Naive thymus-derived CD4-positive, alpha-beta T cell (primary cell): ENCODE measurements around the gene PMIS2. TPM values are rescaled to one million over a fixed set of nuclear protein-coding genes. Genes with fewer than 3 reads are reported as not detected.

Experiments
- ATAC-seq: fragments of 150-1000 bp; cut with Tn5 transposase; 2 replicates; pipeline ENCODE4 v1.10.0; 2021; ENCODE audit warnings: mild to moderate bottlenecking, moderate library complexity
- CTCF ChIA-PET: fragments of 350-600 bp; sonication (Branson Sonifier 250); formaldehyde crosslinking; loops from one replicate; lab custom pipeline; 2021; ENCODE audit warnings: antibody characterized with exemption; lab: Charles Lee
- POLR2A ChIA-PET: fragments of 350-600 bp; sonication (Branson Sonifier 250); formaldehyde crosslinking; loops from one replicate; lab custom pipeline; 2021; ENCODE audit warnings: antibody characterized with exemption, inconsistent platforms; lab: Charles Lee
- DNase-seq, 9 donors: peaks; one replicate each; pipeline versions ENCODE4 v3.0.0 to v3.0.0-alpha.2; 2020 to 2022; ENCODE audit warnings: mixed read lengths in 1 of 9
- H3K27ac ChIP-seq: one replicate; pipeline ENCODE4 v1.7.0; 2013; ENCODE audit warnings: mild to moderate bottlenecking, low read depth, low read length, moderate library complexity
- H3K27me3 ChIP-seq, 2 donors: one replicate each; pipeline ENCODE4 v1.7.0; 2013; ENCODE audit warnings: low read length in 2 of 2, mild to moderate bottlenecking in 2 of 2, moderate library complexity in 2 of 2; ENCODE audit not compliant: control insufficient read depth in 2 of 2, insufficient read depth in 2 of 2
- H3K36me3 ChIP-seq, 3 experiments: 1 replicate in 2 of 3; 2 replicates in 1 of 3; pipeline ENCODE4 v1.7.0; 2013; ENCODE audit warnings: low read length in 3 of 3, mild to moderate bottlenecking in 3 of 3, moderate library complexity in 1 of 3; ENCODE audit not compliant: insufficient read depth in 3 of 3, control insufficient read depth in 2 of 3
- H3K4me1 ChIP-seq, 2 donors: one replicate each; pipeline ENCODE4 v1.7.0; 2013; ENCODE audit warnings: low read length in 2 of 2, mild to moderate bottlenecking in 2 of 2, moderate library complexity in 1 of 2; ENCODE audit not compliant: control insufficient read depth in 2 of 2, insufficient read depth in 2 of 2
- H3K4me3 ChIP-seq: 2 replicates; pipeline ENCODE4 v1.7.0; 2013; ENCODE audit warnings: mild to moderate bottlenecking, low read length
- H3K9me3 ChIP-seq, 3 experiments: 1 replicate in 2 of 3; 2 replicates in 1 of 3; pipeline ENCODE4 v1.7.0; 2013; ENCODE audit warnings: low read length in 3 of 3; ENCODE audit not compliant: control insufficient read depth in 2 of 3
- H3K27ac Mint-ChIP-seq, 9 donors: one replicate each; pipeline ENCODE4 v1.8.0; 2020 to 2022; ENCODE audit warnings: mixed read lengths in 9 of 9, mild to moderate bottlenecking in 8 of 9, moderate library complexity in 5 of 9, inconsistent platforms in 2 of 9
- H3K27me3 Mint-ChIP-seq, 5 donors: one replicate each; pipeline ENCODE4 v1.8.0; 2021 to 2022; ENCODE audit warnings: mixed read lengths in 5 of 5, mild to moderate bottlenecking in 1 of 5
- H3K36me3 Mint-ChIP-seq, 5 donors: one replicate each; pipeline ENCODE4 v1.8.0; 2020 to 2022; ENCODE audit warnings: mixed read lengths in 5 of 5, mild to moderate bottlenecking in 3 of 5, inconsistent platforms in 1 of 5
- H3K4me1 Mint-ChIP-seq, 7 donors: one replicate each; pipeline ENCODE4 v1.8.0; 2020 to 2022; ENCODE audit warnings: mixed read lengths in 7 of 7, mild to moderate bottlenecking in 3 of 7, inconsistent platforms in 1 of 7
- H3K4me3 Mint-ChIP-seq, 10 donors: one replicate each; pipeline ENCODE4 v1.8.0; 2020 to 2022; ENCODE audit warnings: mild to moderate bottlenecking in 10 of 10, mixed read lengths in 10 of 10, moderate library complexity in 6 of 10, inconsistent platforms in 2 of 10
- H3K9me3 Mint-ChIP-seq, 11 donors: one replicate each; pipeline ENCODE4 v1.8.0; 2020 to 2022; ENCODE audit warnings: mixed read lengths in 11 of 11, mild to moderate bottlenecking in 4 of 11, inconsistent platforms in 1 of 11, moderate library complexity in 1 of 11
- intact Hi-C, 2 donors: fragments of 100-400 bp; cut with micrococcal nuclease; formaldehyde crosslinking; loops; one replicate each; pipeline ENCODE4 v1.15.1; 2023
- polyA plus RNA-seq, 2 donors: library from polyadenylated mRNA; unstranded; fragments of 300-500 nt; fragmentation: Illumina TruSeq; gene quantifications; one replicate each; pipeline ENCODE4 v1.2.3, GENCODE V29; 2021
- total RNA-seq, 6 experiments: library from RNA in 5 of 6; stranded (reverse) in 5 of 6; gene quantifications; 1 replicate in 5 of 6; 2 replicates in 1 of 6; pipeline ENCODE4 v1.2.3 and lab custom pipeline; 2021 to 2026

Gene PMIS2
- total RNA-seq (not detected), polyA plus RNA-seq (not detected), total RNA-seq (lab: John Stamatoyannopoulos, UW) (not detected)

DNA sequence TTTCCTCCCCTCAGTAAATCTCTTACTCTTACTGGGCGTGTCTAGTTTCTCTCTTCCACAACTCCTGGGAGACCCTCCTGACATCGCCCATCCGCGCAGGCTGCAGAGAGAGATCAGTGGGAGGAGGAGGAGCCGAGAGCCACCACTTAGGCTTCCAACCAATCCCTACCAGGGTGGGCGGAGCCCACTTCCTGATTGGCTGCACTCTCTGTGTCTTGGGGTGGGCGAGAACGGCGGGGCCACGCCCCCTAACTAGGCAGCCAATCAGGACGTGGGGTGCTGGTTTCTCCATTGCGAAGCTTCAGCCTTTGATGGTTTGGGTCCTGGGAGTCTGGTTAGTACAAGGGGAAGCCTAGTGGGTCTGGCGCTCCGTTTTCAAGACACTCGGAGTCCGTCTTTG lies at the start of gene PMIS2:
Gene PMIS2 (plus strand): TSS at position 326 of the 400 bp plus-strand sequence. CDS start 87 bp downstream, outside the sequence.
- Mint-ChIP-seq H3K27me3 (peaks cover 12 to 25% (median 14%) of the 10 kb centered on the region in 5 donors), H3K4me3 (no peak within 1 kb of the TSS), H3K4me1 (no peaks in the 10 kb centered on the region), H3K27ac (peak within 1 kb of the TSS in 1 of 9 donors; percentile 62), H3K9me3 (peaks cover 0 to 2% (median 0%) of the 10 kb centered on the region in 11 donors), H3K36me3 (no peaks in the 10 kb centered on the region)
- POLR2A ChIA-PET: no interaction called here
- CTCF ChIA-PET: no interaction called here
- Histone ChIP-seq H3K9me3 (no peaks in the 10 kb centered on the region), H3K27ac (no peak within 1 kb of the TSS), H3K4me1 (no peaks in the 10 kb centered on the region), H3K36me3 (no peaks in the 10 kb centered on the region), H3K4me3 (no peak within 1 kb of the TSS), H3K27me3 (no peaks in the 10 kb centered on the region)
- peak; percentile 37 for ATAC-seq
- no peak for DNase-seq
- intact Hi-C loops: no loop called here

DNA sequence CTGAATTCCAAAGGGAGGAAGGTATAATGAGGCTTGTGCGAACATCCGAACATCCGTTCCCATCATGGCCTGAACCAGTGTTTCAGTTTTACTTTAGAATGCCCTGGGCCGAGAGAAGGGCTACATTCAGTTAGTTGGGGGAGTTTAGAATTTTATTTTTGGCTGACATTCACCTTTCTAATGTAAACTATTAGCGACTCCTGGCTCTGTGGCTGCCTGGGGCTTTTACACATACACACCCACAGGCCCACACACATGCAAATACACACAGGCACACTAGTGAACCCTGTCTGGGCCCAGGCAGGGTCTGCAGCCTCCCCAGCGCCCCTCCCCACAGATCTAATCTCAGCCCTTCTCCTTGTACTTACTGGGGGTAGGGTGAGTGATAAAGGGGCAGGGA lies 46.7 kb upstream of the PMIS2 start:
- H3K27ac Mint-ChIP-seq: no peak overlapping the region
- no peaks in the 10 kb centered on the region for H3K9me3 Mint-ChIP-seq

DNA sequence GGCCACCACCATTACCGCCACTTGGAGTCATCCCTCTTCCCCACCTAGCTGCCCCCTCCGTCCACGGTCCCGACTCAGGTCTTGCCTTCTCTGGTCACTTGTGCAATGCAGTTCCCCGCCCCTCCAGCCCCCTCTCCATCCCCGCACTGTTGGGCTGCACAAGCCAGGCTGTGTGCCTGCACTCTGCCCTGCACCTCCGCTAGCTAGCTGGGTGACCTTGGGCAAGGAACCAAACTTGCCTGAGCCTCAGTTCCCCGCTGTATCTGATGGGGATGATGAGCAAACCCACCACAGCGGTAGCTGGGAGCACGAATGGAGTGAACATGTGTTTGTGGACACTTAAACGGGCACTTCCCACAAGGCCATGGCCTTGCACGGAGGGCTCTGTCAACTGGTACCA lies 46.1 kb upstream of the PMIS2 start:
- H3K4me3 Mint-ChIP-seq: no peak overlapping the region
- peaks cover 5 to 14% (median 10%) of the 10 kb centered on the region in 7 donors for H3K4me1 Mint-ChIP-seq
- H3K4me1 ChIP-seq: peaks cover 0 to 3% of the 10 kb centered on the region in 2 donors
- H3K9me3 ChIP-seq: no peaks in the 10 kb centered on the region
- peaks cover 0 to 5% (median 0%) of the 10 kb centered on the region in 5 donors for H3K36me3 Mint-ChIP-seq
- POLR2A ChIA-PET: no interaction called here
- peaks cover 0 to 3% (median 0%) of the 10 kb centered on the region in 5 donors for H3K27me3 Mint-ChIP-seq
- H3K36me3 ChIP-seq: no peaks in the 10 kb centered on the region
- H3K27me3 ChIP-seq: no peaks in the 10 kb centered on the region
- no peaks in the 10 kb centered on the region for H3K9me3 Mint-ChIP-seq
- CTCF ChIA-PET: no interaction called here
- intact Hi-C loops: no loop called here
- H3K4me3 ChIP-seq: no peak overlapping the region
- no peak overlapping the region for H3K27ac Mint-ChIP-seq
- no peak overlapping the region for H3K27ac ChIP-seq
- no peak for DNase-seq
- ATAC-seq: no peak

More for the DNA sequence above, 46.7 kb upstream of the PMIS2 start:
- no peaks in the 10 kb centered on the region for H3K9me3 ChIP-seq
- ATAC-seq: no peak
- no peaks in the 10 kb centered on the region for H3K36me3 ChIP-seq
- Mint-ChIP-seq H3K36me3 (no peaks in the 10 kb centered on the region), H3K27me3 (peaks cover 0 to 6% (median 0%) of the 10 kb centered on the region in 5 donors), H3K4me3 (no peak overlapping the region), H3K4me1 (peaks cover 0 to 8% (median 6%) of the 10 kb centered on the region in 7 donors)
- CTCF ChIA-PET: no interaction called here
- H3K4me1 ChIP-seq: no peaks in the 10 kb centered on the region
- H3K27me3 ChIP-seq: no peaks in the 10 kb centered on the region
- POLR2A ChIA-PET: no interaction called here
- intact Hi-C loops: no loop called here
- no peak for DNase-seq
- H3K4me3 ChIP-seq: no peak overlapping the region
- H3K27ac ChIP-seq: no peak overlapping the region

DNA sequence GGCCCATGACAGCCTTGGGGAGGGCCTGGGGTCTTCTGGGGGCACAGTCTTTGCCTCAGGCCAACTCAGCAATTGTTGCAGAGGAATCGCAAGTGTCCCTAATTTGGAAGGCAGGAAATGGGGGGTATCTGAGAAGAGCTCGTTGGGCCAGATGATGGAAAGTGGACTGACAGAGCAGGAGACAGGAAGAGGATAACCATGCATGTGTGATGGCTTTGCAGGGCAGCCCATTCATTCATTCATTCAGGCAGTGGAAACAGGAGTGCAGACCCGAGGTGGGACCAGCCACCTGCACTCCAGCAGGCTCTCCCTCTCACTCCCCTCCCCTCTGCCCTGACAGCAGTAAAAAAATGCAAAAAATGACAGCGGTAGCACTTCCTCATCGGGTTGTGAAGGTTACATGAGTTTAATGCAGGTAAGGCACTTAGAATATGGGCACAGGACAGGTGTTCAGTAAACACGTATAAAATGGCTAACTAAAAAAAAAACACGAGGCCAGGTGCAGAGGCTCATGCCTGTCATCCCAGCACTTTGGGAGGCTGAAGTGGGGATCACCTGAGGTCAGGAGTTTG lies 45.5 kb upstream of the PMIS2 start:
- no peaks in the 10 kb centered on the region for H3K27me3 ChIP-seq
- H3K27ac ChIP-seq: no peak overlapping the region
- ChIA-PET POLR2A (no interaction called here), CTCF (no interaction called here)
- ATAC-seq: no peak
- no peaks in the 10 kb centered on the region for H3K9me3 ChIP-seq
- no peak overlapping the region for H3K4me3 Mint-ChIP-seq
- peaks cover 0 to 5% of the 10 kb centered on the region in 2 donors for H3K4me1 ChIP-seq
- H3K9me3 Mint-ChIP-seq: no peaks in the 10 kb centered on the region
- peaks cover 0 to under 1% (median 0%) of the 10 kb centered on the region in 3 experiments for H3K36me3 ChIP-seq
- no peak overlapping the region for H3K4me3 ChIP-seq
- peaks cover 7 to 15% (median 12%) of the 10 kb centered on the region in 7 donors for H3K4me1 Mint-ChIP-seq
- peak overlapping the region in 2 of 9 donors; percentile 47 to 85 for H3K27ac Mint-ChIP-seq
- H3K36me3 Mint-ChIP-seq: peaks cover 0 to 5% (median 0%) of the 10 kb centered on the region in 5 donors
- intact Hi-C loops: no loop called here
- no peak for DNase-seq
- no peaks in the 10 kb centered on the region for H3K27me3 Mint-ChIP-seq

DNA sequence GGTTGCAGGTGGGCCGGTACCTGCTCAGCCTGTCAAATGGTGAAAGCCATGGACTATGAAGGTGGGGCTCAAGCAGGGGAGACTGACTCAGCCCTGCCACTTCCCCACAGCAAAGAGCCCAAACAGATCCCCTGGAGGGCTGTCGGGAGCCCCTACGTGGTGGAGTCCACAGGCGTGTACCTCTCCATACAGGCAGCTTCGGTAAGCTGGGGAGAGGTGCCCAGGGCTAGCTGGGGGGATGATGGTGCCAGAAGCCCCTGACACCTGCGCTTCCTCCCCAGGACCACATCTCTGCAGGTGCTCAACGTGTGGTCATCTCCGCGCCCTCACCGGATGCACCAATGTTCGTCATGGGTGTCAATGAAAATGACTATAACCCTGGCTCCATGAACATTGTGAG lies 43.8 kb upstream of the PMIS2 start:
- H3K9me3 Mint-ChIP-seq: no peaks in the 10 kb centered on the region
- CTCF ChIA-PET: no interaction called here
- H3K27ac Mint-ChIP-seq: peak overlapping the region in 4 of 9 donors; percentile 39 to 67 (median 58)
- Histone ChIP-seq H3K27ac (no peak overlapping the region), H3K9me3 (no peaks in the 10 kb centered on the region), H3K36me3 (peaks cover 0 to 5% (median 0%) of the 10 kb centered on the region in 3 experiments), H3K4me3 (no peak overlapping the region), H3K4me1 (peaks cover 13 to 16% of the 10 kb centered on the region in 2 donors), H3K27me3 (no peaks in the 10 kb centered on the region)
- H3K4me1 Mint-ChIP-seq: peaks cover 18 to 28% (median 24%) of the 10 kb centered on the region in 7 donors
- no peak for DNase-seq
- H3K27me3 Mint-ChIP-seq: no peaks in the 10 kb centered on the region
- intact Hi-C loops: no loop called here
- H3K36me3 Mint-ChIP-seq: peaks cover 0 to 8% (median 0%) of the 10 kb centered on the region in 5 donors
- H3K4me3 Mint-ChIP-seq: no peak overlapping the region
- ATAC-seq: no peak
- POLR2A ChIA-PET: no interaction called here

DNA sequence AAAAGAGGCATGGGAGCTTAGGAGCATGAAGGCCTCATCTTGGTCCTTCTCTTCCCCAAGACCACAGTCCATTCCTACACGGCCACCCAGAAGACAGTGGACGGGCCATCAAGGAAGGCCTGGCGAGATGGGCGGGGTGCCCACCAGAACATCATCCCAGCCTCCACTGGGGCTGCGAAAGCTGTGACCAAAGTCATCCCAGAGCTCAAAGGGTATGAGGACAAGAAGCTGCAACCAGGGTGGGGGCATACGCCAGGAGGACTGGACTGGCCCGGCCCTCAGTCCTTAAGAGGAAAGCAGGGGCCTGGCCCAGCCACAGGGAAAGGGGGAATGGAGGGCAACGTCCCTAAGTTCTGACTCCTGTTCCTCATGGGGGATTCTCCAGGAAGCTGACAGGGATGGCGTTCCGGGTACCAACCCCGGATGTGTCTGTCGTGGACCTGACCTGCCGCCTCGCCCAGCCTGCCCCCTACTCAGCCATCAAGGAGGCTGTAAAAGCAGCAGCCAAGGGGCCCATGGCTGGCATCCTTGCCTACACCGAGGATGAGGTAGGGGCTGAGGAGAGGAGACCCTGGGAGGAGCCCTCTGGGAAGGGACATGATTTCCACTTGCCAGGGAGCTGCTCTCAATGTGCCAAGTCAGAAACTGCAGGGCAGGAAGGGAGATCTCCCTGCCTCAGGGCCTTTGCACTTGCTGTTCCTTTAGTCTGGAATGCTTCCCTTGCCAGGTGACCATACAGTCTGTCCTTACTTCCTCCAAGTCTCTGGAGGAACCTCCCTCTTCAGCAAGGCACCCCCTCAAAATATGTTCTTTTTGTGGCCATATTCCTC lies 42.5 kb upstream of the PMIS2 start:
- Mint-ChIP-seq H3K36me3 (peaks cover 0 to 8% (median 0%) of the 10 kb centered on the region in 5 donors), H3K9me3 (no peaks in the 10 kb centered on the region), H3K27ac (peak overlapping the region in 4 of 9 donors; percentile 21 to 96 (median 42))

More for the DNA sequence above, 42.5 kb upstream of the PMIS2 start:
- POLR2A ChIA-PET: no interaction called here
- DNase-seq: no peak
- intact Hi-C loops: loop anchor here in 1 of 2 donors (2.0 kb wide), 1 partner anchor 101 kb away; no protein-coding TSS in a partner anchor
- Mint-ChIP-seq H3K27me3 (no peaks in the 10 kb centered on the region), H3K4me3 (peak overlapping the region in 5 of 10 donors; percentile 29 to 89 (median 88)), H3K4me1 (peaks cover 19 to 34% (median 29%) of the 10 kb centered on the region in 7 donors)
- no peaks in the 10 kb centered on the region for H3K27me3 ChIP-seq
- no peaks in the 10 kb centered on the region for H3K9me3 ChIP-seq
- H3K4me1 ChIP-seq: peaks cover 13 to 16% of the 10 kb centered on the region in 2 donors
- CTCF ChIA-PET: no interaction called here
- no peak overlapping the region for H3K4me3 ChIP-seq
- H3K27ac ChIP-seq: peak overlapping the region; percentile 84
- ATAC-seq: no peak
- H3K36me3 ChIP-seq: peaks cover 0 to 13% (median 0%) of the 10 kb centered on the region in 3 experiments
